ENCODE data around the gene EXT2. TPM values are rescaled to one million over a fixed set of nuclear protein-coding genes. Genes with fewer than 3 reads are reported as not detected.

EXT2 gene
- 148 and 174 TPM in 2 replicates for total RNA-seq

DNA sequence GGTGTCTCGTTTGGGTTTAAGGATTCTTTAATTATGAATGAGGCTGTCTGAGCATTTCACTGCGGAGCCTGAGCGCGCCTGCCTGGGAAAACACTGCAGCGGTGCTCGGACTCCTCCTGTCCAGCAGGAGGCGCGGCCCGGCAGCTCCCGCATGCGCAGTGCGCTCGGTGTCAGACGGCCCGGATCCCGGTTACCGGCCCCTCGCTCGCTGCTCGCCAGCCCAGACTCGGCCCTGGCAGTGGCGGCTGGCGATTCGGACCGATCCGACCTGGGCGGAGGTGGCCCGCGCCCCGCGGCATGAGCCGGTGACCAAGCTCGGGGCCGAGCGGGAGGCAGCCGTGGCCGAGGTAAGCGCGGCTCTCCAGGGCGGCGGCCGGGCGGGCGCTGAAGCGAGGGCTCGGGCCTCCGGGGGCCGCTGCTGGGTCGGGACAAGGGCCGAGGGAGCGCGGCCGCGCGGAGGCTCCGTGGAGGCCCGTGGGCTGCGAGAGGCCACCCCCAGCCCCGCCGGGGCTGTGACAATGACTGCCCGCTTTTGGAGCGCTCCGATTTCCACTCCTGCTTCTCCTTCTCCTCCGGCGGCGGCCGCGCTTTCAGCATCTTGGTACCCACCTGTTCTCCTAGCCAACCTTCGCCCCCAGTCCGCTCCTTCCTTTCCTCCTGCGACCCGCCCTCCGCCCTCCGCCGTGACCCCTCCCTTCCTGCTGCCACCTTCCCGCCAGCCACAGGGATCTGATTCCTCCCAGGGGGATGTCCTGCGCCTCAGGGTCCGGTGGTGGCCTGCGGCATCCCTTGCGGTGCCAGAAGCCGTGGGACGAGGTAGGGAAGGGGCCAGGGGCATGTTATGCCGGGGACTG lies at the start of gene EXT2:
TSS of gene EXT2 (plus strand) at position 173 of the 854 bp plus-strand sequence. CDS start 12,035 bp downstream, outside the sequence.

DNA sequence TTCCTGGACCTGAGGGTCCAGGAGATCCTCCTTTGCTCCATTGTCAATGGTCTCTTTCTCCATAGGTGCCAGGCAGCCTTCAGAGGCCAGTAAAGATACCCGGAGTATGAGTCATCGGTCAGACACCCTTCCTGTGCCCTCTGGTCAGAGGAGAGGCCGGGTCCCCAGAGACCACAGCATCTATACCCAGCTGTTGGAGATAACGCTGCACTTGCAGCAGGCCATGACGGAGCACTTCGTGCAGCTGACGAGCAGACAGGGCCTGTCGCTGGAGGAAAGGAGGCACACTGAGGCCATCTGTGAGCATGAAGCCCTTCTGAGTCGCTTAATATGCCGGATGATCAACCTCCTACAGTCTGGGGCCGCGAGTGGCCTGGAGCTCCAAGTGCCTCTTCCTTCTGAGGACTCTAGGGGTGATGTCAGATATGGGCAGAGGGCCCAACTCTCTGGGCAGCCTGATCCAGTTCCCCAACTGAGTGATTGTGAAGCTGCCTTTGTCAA lies 47.5 kb upstream of the EXT2 start, which contains the start of gene ACCSL:
TSS of gene ACCSL (plus strand) at position 51 of the 501 bp plus-strand sequence. CDS start at position 107, 56 bp downstream.

DNA sequence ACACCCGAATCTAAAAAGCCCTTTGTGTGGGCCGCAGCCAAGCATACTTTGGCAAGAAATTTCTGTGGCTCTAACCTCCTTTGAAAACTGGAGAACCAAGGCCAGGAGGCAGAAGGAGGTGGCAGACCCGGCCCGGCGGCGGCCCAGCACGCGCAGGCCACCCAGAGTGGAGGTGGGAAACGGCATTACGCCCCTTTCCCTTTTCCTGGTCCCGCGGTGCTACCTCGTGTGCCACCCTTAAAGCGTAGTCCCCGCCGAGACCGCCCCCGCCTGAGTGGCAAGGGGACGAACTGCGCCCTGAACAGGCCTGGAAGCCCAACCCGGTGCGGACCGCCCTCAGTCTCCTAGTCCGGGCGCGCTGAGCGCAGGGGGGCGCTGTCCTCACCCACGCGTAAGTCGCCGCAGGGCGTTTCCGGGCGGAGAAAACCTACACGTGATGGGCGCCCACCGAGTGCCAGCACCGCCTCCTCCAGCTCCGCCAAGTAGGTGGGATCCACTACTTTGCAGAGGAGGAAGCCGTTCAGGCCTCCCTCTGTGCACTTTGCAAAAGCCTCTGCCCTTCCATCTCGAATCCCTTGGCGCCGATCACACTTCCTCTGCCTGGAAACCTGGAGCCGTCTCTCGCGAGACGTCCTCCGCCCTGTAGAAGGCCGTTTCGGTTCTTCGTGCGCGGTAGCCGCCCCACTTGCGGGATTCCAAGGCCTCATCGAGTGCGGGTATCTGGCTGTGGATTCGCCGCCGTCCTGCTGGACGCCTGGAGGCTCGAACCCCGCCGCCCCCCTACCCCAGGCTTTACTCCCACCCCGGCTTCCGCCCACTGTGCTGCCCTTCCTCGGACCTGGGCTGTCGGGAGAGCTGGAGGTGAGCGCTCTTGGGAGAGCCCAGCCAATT lies 29.4 kb upstream of the EXT2 start, which contains the start of gene ACCS:
TSS of gene ACCS (plus strand) at position 430 of the 891 bp plus-strand sequence. CDS start 1,358 bp downstream, outside the sequence.

Other genes with a start within 250 kb of the EXT2 start
- gene ALKBH3, start 214.8 kb upstream of the EXT2 start, total RNA-seq, result 45.4 and 51.4 TPM in 2 replicates
- 3.8 and 4.9 TPM in 2 replicates for gene C11orf96, start 153.0 kb upstream of the EXT2 start, total RNA-seq
- not detected in 2 replicates for gene ACCSL, start 47.7 kb upstream of the EXT2 start, total RNA-seq
- gene ACCS, start 29.4 kb upstream of the EXT2 start, total RNA-seq, result 13.0 and 14.8 TPM in 2 replicates
- gene ALX4, start 214.5 kb downstream of the EXT2 start, total RNA-seq, result under 0.01 and 0.13 TPM in 2 replicates

Data from articular chondrocyte of knee joint (primary cell).